ENCODE results near the gene PRKG2.
A peak's percentile ranks its signal among the peaks of the same experiment; 100 is the strongest.

DNA sequence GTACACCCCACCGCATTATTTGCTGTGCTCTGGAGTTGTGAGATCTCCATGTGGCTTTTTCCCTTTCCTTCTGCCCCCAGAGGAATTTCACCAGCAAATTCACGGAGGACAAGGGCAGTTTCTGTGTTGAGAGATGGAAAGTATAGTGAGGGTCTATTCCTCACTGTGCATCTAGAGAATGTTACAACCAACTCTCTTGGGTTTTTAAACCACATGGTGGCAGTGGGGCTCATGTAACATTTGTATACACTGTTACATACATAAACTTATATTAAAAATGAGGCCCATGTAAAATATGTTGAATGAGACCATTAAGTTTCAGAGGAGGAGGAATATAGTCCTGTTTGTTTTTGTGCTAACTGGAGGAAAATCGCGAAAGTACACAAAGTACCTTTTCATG lies 909 bp upstream of the PRKG2 start:
- TF ChIP-seq, protein P1, sequence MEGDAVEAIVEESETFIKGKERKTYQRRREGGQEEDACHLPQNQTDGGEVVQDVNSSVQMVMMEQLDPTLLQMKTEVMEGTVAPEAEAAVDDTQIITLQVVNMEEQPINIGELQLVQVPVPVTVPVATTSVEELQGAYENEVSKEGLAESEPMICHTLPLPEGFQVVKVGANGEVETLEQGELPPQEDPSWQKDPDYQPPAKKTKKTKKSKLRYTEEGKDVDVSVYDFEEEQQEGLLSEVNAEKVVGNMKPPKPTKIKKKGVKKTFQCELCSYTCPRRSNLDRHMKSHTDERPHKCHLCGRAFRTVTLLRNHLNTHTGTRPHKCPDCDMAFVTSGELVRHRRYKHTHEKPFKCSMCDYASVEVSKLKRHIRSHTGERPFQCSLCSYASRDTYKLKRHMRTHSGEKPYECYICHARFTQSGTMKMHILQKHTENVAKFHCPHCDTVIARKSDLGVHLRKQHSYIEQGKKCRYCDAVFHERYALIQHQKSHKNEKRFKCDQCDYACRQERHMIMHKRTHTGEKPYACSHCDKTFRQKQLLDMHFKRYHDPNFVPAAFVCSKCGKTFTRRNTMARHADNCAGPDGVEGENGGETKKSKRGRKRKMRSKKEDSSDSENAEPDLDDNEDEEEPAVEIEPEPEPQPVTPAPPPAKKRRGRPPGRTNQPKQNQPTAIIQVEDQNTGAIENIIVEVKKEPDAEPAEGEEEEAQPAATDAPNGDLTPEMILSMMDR (conservative IDR thresholded peaks at IDR 0.05; ENCODE audit: low read length), result 0 out of 2 replicates have a peak, but pooled peaks have one; percentile 25
- no peak for TF ChIP-seq EZH2phosphoT487 (IDR thresholded peaks at IDR 0.05; ENCODE audit: borderline replicate concordance)

Measured in Loucy (cell line).